ENCODE measurements around the gene TUB.

Gene TUB

GRCh38 chr11:8111636-8112035 is 30.6 kb downstream of the TUB start:
- DNase-seq, result no peak

DNA sequence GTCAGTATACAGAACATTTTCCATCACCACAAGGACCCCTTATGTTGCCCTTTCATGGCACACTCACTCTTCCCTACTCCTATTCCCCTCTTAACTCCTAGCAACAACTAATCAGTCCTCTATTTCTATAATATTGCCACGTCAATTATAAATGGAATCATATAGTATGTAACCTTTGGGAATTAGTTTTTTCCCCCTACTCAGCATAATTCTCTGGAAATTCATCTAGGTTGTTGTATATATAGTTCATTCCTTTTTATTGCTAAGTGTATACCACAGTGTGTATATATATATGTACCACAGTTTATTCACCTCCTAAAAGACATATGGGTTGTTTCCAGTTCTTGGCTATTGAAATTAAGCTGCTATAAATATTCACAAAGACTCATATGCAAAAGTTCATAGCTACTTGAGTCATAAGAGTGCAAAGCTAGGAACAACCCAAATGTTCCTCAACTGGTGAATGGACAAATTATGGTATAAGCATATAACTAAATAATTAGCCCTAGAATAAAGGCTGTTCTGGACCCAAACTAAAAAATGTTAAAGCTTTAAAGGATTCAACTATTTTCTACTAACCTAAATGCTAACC is 41.3 kb downstream of the TUB start:
- no peak for DNase-seq

GRCh38 chr11:8126649-8127289 is 45.8 kb downstream of the TUB start:
- DNase-seq, result no peak

DNA sequence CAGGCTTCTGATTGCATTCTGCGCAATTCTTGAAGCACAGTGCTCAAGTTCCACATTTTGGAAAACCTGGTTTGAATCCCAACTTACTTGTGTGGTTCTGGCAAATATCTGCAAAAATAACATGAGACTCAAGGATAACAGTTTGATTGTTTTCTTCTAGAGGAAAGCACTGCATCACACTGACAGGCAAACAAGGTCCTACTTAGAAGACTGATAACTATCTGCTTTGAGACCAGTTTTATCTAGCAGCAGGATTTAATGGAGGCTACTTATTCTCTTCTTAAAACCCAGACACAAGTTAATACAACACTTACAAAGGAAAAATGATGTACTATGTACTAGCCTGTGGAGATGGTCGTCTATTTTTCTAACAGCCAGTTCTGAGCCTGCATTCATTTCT is 46.4 kb downstream of the TUB start:
- no peak for DNase-seq

GRCh38 chr11:8138526-8138925 is 57.5 kb downstream of the TUB start:
- no peak for DNase-seq

DNA sequence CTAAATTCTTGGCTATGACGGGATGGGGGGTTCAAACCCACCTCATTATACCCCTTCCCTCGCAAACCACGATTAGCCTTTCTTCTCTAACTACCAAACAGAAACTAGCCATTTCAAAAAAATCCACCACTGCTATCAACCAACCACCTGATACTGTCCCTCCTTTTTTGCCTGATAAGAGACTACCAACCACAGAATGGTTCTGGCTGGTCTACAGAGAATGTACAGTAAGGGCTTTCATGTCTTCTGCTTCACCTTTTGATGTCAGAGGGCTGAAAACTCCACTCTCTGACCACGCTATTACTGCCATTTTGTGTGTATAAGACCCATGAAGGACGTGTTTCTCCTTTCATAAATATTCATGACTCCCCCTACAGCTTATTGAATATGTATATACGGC is 68.7 kb downstream of the TUB start:
- no peak for DNase-seq

All from NCI-H2081 treated with DMSO at 0.1 percent for 48 hours (cell line).